Measurements from ENCODE around the gene RPTOR.

DNA sequence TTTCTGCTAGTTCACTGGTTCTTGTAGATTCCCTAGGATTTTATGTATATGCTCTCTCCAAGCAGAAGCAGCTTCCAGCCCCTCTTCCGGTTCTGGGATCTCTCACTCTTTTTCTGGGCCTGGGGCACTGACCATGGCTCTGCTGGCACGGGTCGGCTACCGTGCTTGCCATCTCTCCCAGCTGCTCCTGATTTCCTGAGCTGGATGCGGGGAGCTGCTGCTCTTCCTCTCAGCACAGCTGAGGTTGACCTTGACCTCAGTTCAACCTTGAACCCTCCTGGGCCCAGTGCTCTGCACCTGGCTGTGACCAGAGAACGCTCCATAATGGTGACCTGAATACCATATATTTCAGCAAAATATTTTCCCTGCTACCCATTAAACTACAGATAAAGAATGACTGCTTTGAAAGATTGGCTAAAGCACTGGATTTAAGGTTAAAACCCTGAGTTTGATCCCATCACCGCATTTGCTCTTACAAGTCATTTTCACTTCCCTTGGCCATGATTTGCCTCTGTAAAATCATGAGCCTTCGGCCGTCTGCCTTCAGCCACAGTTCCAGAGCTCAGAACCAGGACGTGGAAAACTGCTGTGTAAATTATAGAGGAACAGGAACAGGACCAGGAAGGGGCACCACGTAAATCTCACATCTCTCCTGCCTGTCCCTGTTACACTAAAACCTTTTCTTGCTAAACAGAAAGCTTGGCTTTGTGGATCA lies 316.2 kb downstream of the RPTOR start:
- TF ChIP-seq GATA2 (IDR thresholded peaks at IDR 0.05; ENCODE audit: low read depth, low read length) (no peak), GATA3 (IDR thresholded peaks at IDR 0.05; ENCODE audit: low read depth, low read length) (no peak)
